Sigmoid colon (tissue), 7 donors: Measurements from ENCODE around the gene PREX1. TPM values are rescaled to one million over a fixed set of nuclear protein-coding genes. Genes with fewer than 3 reads are reported as not detected.

Source experiments
- DNase-seq: peaks from one replicate; pipeline ENCODE4 v3.0.0-alpha.2; 2019
- H3K27ac ChIP-seq, 4 donors: fragments of 200-600 bp; sonication (generic); one replicate each; pipeline ENCODE4 v1.5.1; 2016 to 2019; ENCODE audit warnings: mild to moderate bottlenecking in 1 of 4
- H3K27me3 ChIP-seq, 3 donors: fragments of 200-600 bp; sonication (generic); one replicate each; pipeline ENCODE4 v1.5.1; 2019; ENCODE audit warnings: mild to moderate bottlenecking in 1 of 3
- H3K36me3 ChIP-seq, 4 donors: fragments of 200-600 bp; sonication (generic); one replicate each; pipeline ENCODE4 v1.5.1; 2016 to 2019
- H3K4me1 ChIP-seq, 4 donors: fragments of 200-600 bp; sonication (generic); one replicate each; pipeline ENCODE4 v1.5.1; 2017 to 2019
- H3K4me3 ChIP-seq, 4 donors: fragments of 200-600 bp; sonication (generic); one replicate each; pipeline ENCODE4 v1.5.1; 2017 to 2019; ENCODE audit warnings: mild to moderate bottlenecking in 2 of 4, moderate library complexity in 1 of 4
- H3K9me3 ChIP-seq, 4 donors: fragments of 200-600 bp in 3 of 4; sonication (generic) in 3 of 4; one replicate each; pipeline versions ENCODE4 v1.5.1 to v1.6.1; 2013 to 2019
- CTCF ChIP-seq, 4 experiments: fragments of 450-650 bp in 3 of 4; fragments of 200-600 bp in 1 of 4; IDR thresholded peaks; one replicate each; pipeline ENCODE4 v1.5.1; 2016 to 2019; ENCODE audit warnings: antibody characterized with exemption in 4 of 4, mild to moderate bottlenecking in 3 of 4, moderate library complexity in 2 of 4
- EP300 ChIP-seq, 4 donors: sonication (generic); formaldehyde crosslinking; IDR thresholded peaks; one replicate each; pipeline ENCODE4 v1.6.1; 2017; ENCODE audit warnings: antibody characterized with exemption in 4 of 4
- POLR2A ChIP-seq, 2 donors: fragments of 450-650 bp; IDR thresholded peaks; one replicate each; pipeline ENCODE4 v1.6.1; 2016; ENCODE audit warnings: antibody characterized with exemption in 2 of 2, mild to moderate bottlenecking in 2 of 2, moderate library complexity in 2 of 2
- POLR2AphosphoS5 ChIP-seq, 4 donors: sonication (generic); formaldehyde crosslinking; IDR thresholded peaks; one replicate each; pipeline ENCODE4 v1.6.1; 2017; ENCODE audit warnings: antibody characterized with exemption in 4 of 4
- WGBS, 2 donors: extraction: QIAGEN DNeasy Blood & Tissue Kit; methylation state at CpG; one replicate each; pipeline ENCODE4 v1.1.7; 2013; 5-methylcytosine and 5-hydroxymethylcytosine counted together
- intact Hi-C: fragments of 100-400 bp; cut with DNase I; formaldehyde crosslinking; loops from one replicate; pipeline ENCODE4 v1.15.1; 2023
- polyA plus RNA-seq, 3 donors: library from polyadenylated mRNA; stranded (reverse); fragments of 200-250 nt; gene quantifications; one replicate each; pipeline ENCODE4 v1.2.3, GENCODE V29; 2013
- total RNA-seq, 4 donors: library from RNA; depleted of rRNA; stranded (reverse); fragments of >200 nt; gene quantifications; one replicate each; pipeline ENCODE4 v1.1.0, GENCODE V29; 2016
- donor health status: healthy with polysubstance abuse.
- donor health status: Bipolar disorder and iron deficiency.
- donor health status: healthy.

Gene PREX1
- total and polyA plus RNA-seq, 7 donors: 5.4 to 22.9 (median 15.5) TPM

- Histone ChIP-seq H3K27ac (no peak overlapping the region), H3K9me3 (no peaks in the 10 kb centered on the region), H3K36me3 (peaks cover 0 to 9% (median 0%) of the 10 kb centered on the region in 4 donors), H3K4me3 (no peak overlapping the region), H3K27me3 (no peaks in the 10 kb centered on the region), H3K4me1 (no peaks in the 10 kb centered on the region)
- intact Hi-C loops: loop anchor here (1.0 kb wide), 1 partner anchor 249 kb away; no protein-coding TSS in a partner anchor
- DNase-seq: no peak
- WGBS, 2 donors: 81 to 89% methylated on average over 15 of the region's 15 CpGs
- TF ChIP-seq CTCF (IDR thresholded peaks at IDR 0.05) (no peak), POLR2A (IDR thresholded peaks at IDR 0.05) (no peak), POLR2AphosphoS5 (IDR thresholded peaks at IDR 0.05) (no peak), EP300 (IDR thresholded peaks at IDR 0.05) (no peak)
Observed at GRCh38 chr20:48656661-48657211, 171.1 kb downstream of the PREX1 start.

- Histone ChIP-seq H3K36me3 (peaks cover 0 to 9% (median 0%) of the 10 kb centered on the region in 4 donors), H3K9me3 (no peaks in the 10 kb centered on the region), H3K27me3 (no peaks in the 10 kb centered on the region), H3K27ac (no peak overlapping the region), H3K4me1 (no peaks in the 10 kb centered on the region), H3K4me3 (no peak overlapping the region)
- TF ChIP-seq CTCF (IDR thresholded peaks at IDR 0.05): no peak
- TF ChIP-seq POLR2AphosphoS5 (IDR thresholded peaks at IDR 0.05): no peak
- TF ChIP-seq POLR2A (IDR thresholded peaks at IDR 0.05): no peak
- no peak for TF ChIP-seq EP300 (IDR thresholded peaks at IDR 0.05)
- intact Hi-C loops: no loop called here
- no peak for DNase-seq
- WGBS, 2 donors: 88 to 93% methylated on average over 8 of the region's 8 CpGs
Observed at GRCh38 chr20:48656137-48656536, 171.7 kb downstream of the PREX1 start.

GRCh38 chr20:48653706-48654051 is 174.1 kb downstream of the PREX1 start:
- intact Hi-C loops: no loop called here
- Histone ChIP-seq H3K9me3 (no peaks in the 10 kb centered on the region), H3K4me3 (no peak overlapping the region), H3K4me1 (no peaks in the 10 kb centered on the region), H3K27me3 (no peaks in the 10 kb centered on the region), H3K36me3 (peaks cover 0 to 28% (median 0%) of the 10 kb centered on the region in 4 donors), H3K27ac (no peak overlapping the region)
- TF ChIP-seq CTCF (IDR thresholded peaks at IDR 0.05) (no peak), POLR2AphosphoS5 (IDR thresholded peaks at IDR 0.05) (no peak), POLR2A (IDR thresholded peaks at IDR 0.05) (no peak), EP300 (IDR thresholded peaks at IDR 0.05) (no peak)
- no peak for DNase-seq
- WGBS, 2 donors: 94 to 96% methylated on average over 10 of the region's 10 CpGs

GRCh38 chr20:48652961-48653705 is 174.7 kb downstream of the PREX1 start:
- H3K9me3 ChIP-seq: no peaks in the 10 kb centered on the region
- no peak overlapping the region for H3K27ac ChIP-seq
- DNase-seq: no peak
- H3K4me3 ChIP-seq: no peak overlapping the region
- H3K4me1 ChIP-seq: no peaks in the 10 kb centered on the region
- TF ChIP-seq CTCF (IDR thresholded peaks at IDR 0.05) (no peak), POLR2AphosphoS5 (IDR thresholded peaks at IDR 0.05) (no peak), POLR2A (IDR thresholded peaks at IDR 0.05) (no peak), EP300 (IDR thresholded peaks at IDR 0.05) (no peak)
- H3K36me3 ChIP-seq: peaks cover 0 to 28% (median 0%) of the 10 kb centered on the region in 4 donors
- 86 to 88% methylated on average over 16 of the region's 16 CpGs for WGBS, 2 donors
- intact Hi-C loops: no loop called here
- H3K27me3 ChIP-seq: no peaks in the 10 kb centered on the region
